ENCODE measurements around the gene ZIC1.

ZIC1 gene

DNA sequence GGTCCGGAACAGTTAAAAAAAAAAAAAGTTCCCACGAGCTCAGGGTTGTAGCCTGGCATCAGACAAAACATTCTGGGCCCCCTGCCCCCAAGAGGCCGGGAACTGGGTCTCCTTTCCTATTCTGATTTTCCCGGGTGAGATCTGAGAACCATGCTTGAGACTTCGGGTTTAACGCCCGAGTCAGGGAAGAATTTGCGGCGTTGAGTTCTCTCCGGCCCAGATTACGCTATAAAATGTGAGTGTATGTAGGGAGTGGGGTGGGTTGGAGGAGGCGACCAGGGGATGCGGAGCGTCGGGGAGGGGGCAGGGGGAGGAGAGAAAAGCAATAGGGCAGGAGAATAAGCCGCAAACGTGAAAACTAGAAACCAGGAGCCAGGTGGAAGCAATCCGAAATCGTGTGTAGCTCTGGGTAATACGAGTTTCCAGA is 2.7 kb downstream of the ZIC1 start:
- DNase-seq = no peak

DNA sequence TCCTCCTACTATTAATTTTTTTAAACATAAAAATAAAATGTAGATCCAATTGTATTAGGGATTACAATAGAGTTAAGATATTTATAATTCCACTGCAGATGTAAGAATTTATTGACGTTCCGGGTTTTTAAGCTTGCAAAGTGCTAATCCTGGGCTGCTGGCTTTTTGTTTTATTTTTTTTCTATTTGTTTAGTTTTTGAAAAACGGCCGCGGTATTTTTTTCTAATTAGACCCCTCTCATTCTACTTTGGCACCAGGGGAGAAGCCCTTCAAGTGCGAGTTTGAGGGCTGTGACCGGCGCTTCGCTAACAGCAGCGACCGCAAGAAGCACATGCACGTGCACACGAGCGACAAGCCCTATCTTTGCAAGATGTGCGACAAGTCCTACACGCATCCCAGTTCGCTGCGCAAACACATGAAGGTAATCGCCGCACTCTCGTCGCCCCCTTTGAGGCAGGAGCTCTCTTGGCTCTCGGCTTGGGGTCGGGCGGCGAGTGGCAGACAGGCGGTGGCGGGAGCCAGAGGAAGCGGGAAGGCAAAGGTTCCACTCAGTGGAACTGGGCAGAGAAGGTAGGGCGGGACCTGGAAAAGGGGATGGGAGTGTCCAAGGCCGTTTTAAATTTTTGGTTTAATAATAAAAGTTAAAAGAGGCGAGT is 3.2 kb downstream of the ZIC1 start:
- DNase-seq = no peak

DNA sequence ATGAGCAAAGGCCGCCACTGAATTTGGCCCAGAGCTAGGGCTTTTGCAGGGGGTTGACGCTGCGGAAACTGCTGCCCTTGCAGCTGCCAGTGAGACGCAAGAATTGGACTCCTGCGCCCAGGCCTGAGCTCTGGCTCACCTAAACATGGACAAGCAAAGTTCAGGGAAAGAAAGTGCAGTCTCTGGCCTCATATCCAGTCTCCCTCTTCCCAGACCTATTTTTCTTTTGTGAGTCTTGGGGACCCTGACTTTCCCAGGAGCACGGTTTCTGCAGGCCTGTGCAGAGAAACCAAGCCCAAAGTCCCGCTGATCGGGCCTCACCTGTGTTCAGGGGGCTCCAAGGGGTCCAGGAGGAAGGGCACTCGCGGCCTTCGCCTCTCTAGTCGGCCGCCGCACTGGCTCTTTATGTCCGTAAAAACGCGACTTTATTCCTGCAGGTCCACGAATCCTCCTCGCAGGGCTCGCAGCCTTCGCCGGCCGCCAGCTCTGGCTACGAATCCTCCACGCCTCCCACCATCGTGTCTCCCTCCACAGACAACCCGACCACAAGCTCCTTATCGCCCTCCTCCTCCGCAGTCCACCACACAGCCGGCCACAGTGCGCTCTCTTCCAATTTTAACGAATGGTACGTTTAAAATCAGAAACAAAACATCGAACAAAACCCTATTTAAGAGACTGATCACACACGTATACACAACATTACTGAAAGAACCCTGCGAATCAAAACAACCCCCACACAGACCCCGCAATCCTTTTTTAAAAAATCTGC is 3.9 kb downstream of the ZIC1 start:
- DNase-seq = no peak

DNA sequence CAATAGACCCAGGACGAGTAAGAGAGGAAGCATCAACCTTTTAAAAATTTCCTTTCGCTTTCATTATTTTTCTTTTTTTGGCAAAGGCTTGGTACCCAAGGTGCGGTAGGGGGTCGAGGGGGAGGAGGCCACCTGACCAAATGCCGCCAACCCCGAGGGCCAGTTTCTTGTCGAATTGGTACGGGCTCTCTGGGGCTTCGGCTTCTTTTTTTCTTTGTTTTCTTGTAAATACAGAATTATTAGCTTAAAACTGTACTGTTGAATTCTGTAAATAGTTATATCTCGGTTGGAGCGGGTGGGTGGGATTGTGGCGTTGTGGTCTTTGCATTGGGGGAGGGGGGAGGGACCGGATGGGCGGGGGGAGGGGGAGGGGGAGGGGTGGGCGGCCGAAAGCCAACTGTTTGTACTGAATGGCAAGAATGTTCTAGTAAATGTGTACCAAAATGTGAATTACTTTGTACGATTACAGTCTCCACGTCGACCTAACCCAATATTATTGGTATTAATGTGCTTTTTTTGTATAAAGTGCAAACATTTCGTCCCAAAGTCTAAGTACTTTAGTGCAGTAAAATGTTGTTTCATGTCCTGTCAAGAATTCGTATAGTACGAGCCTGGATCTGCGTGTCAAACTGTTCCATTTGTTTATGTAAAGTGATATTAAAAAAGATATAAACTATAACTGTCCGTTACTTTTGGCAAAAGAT is 4.7 kb downstream of the ZIC1 start:
- no peak for DNase-seq

DNA sequence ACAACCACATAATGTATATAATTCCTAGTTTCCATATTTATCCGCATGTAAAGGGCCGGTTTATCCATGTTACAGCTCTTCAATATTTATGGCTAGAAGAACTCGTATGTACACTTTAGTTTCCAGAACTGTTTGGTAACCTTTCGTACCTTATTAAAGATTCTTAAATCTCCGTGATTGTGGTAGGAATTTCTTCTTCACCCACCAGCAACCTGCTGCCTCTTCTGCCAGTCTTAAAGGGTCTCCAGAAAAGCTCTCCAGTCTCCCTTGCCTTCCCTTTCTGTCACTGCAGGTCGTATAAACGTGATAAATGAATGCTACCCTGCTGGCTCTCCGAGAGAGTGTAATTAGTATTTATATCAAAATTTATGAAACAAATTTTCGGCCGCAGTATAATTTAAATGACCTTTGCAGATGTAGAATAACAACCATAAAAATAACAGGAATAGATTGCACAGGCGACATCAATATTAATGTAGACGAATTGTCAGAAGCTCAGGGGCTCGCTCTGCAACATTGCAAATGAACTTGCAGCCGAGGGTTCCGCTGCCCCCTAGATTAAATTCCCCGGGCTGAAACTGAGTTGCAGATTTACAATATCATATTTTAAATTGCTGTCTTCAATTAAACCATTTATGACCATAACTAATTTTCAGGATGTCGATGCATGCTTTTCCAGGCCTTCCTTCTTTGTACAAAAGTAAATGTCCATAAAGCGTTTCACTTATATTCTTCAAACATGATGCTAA is 5.4 kb downstream of the ZIC1 start:
- no peak for DNase-seq

DNA sequence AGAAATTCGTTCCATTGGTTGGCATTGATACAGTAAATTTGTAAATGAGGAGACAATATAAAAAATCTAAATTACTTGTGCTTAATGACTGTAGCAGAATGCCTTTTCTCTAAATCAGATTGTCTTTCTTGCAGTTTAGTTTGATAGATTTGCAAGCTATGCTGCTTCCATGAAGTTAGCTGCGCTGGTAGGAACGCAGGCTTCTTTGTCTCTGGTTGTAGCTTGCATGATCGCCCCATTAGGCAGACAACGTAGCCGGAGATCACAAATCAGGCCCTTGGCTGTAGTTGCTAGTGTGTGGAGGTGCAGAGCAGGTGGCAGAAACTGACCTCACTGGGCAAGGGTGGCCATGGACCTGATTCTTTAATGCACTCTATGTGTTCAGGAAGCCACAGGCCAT is 6.1 kb downstream of the ZIC1 start:
- no peak for DNase-seq

DNA sequence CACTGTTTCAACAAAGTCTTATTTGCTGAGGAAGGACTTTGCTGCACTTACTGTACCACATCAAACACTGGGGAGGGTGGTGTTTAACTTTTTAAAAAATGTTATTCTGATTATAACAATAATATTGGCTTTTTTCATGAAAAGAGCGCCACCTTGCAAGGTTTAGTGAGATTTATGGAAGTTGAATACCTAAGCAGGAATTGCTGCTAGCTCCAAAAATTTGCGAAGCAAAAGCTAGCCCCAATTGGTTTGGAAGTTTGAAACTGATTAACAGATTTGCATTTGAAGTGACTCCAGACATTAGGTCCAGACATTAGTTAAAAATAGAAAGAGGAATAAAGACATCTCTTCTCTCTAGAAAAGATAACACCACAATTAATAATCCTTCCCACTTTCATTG is 6.7 kb downstream of the ZIC1 start:
- DNase-seq = no peak

DNA sequence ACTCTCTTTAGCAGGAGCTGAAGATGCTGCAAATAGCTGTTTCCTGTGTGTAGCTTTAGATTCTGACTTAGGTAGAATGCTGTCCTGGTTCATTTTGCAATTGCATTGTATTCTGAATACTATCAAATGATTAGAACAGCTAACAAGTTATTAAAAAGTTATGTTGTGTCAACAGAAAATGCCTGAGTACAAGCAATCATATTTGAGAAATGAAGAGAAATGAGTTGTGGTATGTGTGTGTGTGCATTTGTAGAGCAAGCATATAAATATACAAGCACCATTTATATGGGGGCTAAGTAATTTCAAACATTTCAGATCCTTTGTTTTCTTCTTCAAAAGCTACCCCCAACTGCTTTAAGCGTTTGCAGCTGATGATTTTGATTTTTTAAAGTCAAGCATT is 7.8 kb downstream of the ZIC1 start:
- no peak for DNase-seq

DNA sequence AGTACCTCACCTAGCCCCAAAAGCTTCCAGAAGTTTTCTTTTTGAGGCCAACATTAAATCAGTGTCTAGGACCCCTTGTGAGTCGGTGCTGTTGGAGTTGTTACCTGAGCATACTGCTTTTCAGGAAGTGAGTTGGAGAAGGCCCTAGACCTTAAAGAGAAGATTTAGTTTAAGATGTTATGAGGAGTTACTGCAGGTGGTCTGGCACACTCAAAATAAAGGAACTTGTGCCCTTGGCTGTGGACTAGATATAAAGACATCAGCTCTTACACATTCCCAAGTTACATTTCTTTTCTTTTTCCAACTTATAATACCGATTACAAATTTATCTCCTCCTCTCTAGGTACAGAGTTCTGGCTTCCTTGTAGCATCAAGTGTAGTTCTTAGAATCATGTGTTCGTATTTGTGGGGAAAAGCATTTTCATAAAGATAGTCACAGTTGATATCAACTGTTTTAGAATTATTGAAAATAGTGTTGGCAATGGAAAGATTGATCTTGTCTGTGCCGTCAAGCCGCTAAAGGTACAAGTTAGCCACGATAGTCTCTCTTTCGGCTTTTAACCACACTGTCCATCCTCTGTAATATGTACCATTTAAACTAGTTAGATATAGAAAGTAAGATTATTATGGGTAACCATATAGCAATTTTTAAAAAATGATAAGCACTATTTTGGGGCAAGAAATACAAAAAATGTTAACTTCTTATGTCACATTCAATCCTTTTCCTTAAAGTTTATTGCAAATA is 8.6 kb downstream of the ZIC1 start:
- no peak for DNase-seq

DNA sequence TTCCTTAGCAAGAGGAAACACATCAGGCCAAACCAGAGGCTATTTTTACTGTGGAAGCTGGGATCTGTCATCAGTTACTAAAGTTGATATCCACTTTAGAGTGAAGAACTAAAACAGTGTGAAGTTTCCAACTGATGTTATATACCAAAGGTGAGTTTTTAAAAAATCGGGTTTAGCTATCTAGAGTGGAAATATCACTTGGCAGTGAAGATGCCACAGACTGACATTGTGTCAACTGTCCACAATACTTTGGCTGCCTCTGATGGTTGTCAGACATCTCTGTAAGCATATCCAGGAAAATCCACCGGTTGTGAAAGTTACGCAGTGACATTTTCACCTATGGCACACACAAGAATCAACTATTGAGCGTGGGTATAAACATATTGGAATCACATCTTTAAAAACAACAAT is 9.2 kb downstream of the ZIC1 start:
- DNase-seq = no peak

DNA sequence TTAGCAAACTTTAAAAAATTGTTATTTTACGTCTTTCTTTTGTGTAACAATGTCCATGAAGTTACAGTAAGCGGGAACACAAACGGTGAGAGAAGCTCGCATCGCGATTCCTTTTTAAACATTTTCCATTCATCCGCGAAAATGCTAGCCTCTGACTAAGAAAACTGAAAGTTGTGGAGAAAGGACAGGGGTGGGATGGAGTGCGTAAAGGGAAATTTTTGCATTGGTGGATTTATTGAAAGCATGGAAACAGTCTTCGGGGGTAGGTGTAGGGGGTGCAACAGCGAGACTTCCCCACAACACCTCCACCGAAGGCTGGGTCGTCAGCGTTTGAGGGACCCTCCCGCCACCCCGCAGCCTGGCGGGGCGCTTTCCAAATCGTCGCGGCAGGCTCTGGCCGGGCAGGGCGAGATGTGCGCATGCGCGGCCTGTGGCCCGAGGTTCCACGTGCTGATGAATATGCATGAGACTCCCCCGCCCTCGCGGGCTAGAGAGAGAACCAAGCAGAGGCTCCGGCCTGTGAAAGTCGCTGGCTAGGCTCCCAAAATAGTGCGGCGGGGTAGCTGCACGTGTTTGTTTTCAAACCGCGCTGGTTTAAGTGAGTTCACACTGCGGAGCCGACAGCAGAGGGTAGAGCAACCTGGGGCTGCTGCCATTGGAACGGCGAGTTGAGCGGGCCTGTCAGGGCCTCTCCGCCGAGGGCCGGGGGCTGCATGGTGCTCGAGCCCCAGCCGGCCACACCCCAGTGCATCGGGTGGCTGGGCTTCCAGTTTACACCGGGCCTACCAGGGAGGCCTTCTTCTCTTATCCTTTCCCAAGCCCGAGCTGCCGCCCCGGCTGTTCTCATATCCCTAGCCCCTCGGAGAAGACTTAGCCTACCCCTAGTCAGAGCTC is 9.9 kb downstream of the ZIC1 start:
- no peak for DNase-seq

DNA sequence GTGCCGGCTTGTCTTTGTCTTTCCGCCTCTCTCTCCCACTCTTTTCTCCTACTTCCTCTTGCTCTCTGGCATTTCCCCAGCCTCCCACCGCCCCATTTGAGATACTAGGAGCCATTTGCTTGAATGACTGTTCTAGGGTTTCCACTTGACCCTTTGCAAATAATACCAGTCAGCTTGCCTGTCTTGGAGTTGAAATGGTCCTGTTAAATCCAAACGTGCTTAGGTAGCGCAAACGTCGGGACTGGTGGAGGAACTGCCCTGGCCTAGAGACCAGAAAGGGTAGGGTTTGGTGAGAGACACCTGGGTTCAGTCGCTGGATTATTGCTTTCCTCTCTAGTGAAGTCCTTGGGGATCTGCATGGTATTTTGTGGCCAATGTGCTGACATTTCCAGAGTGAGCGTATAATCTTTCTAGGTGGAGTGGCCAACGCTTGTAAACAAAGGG is 10.6 kb downstream of the ZIC1 start:
- no peak for DNase-seq

DNA sequence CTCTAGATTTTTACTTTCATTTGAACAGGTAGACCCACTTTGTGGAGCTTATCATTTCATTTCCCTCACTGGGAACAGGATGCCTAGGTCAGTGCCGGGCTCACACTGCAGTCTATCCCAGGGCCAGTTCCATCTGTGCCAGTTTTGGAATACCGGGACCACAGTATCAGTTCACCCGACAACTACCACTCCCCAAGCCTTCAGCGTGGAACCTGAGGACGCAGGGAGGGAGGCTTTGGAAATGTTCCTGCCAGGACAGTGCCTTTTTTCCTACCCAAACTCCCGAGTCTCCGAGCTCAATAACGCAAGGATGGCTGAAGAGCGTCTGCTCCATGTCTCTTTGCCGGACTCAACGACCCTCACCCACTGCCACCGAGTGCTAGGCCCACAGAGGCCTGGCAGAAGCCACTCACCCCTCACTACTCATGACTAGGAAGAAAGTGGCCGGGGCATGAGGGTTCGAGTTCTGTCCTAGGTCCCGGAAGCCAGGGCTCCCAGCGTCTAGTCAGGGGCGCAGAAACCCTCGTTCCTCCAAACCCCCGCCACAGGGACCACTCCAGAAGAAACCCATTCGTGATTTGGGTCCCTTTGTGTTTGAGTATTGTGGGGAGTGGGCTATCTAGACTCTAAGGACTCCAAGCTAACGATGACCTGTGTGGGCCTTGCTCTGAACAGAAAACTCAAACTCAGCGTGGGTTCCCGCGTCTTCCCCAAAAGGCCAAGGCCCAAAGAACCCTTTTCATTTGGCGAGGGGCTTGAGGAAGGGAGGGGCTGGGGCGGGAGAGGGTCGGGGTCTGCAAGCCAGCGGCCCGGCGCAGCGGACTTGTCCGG is 11.4 kb downstream of the ZIC1 start:
- no peak for DNase-seq

DNA sequence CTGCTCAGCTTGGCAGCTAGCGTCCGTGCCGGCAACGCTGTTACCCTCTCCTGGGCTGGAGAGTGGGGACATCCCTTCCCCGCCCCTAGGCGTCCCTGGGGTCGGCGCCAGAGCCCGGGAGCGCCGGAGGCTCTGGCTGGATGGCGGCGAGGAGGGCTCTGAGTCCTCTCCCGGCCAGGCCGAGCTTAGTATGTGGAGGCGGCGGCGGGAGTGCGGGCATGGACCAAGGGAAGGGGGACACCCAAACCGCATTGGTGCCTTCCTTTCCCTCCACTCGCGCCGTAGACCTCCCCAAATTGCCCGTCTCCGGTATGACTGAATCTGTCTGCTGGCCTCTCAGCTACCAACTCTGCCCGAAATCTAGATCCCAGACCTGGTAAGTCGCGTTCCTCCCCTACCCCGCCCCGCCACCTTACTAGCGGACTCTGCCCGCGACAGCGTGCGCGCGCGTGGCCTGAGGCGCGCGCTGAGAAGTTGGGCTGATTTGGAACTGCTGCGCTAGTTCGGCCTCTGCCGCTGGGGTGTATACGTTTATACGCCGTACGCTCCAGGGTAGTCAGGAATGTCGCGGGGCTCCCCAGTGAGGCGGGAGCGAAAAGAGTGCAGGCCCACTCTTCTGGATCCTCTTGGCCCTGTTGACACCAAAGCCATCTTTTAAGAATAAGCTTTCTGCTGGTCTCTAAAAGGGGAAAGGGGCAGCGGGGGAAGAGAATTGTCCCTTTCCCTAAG is 12.2 kb downstream of the ZIC1 start:
- no peak for DNase-seq

DNA sequence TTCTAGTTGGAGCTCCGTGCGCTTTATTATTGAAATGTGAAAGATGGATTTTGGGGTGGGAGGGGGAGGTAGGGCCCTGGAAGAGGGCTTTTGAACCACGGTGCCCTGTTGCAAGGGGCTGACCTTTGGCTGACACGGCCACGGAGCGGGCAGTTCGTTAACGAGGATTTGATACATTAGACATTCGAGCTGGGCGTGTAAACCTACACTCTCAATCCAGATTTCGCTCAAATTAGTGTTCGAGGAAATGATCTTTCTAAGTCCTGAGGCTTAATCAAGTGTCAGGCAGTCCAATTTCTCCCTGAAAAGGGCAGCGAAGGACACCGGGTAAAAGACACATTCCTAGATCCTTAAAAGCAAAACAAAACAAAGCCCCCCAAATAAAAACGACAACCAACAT is 13.0 kb downstream of the ZIC1 start:
- DNase-seq = no peak

DNA sequence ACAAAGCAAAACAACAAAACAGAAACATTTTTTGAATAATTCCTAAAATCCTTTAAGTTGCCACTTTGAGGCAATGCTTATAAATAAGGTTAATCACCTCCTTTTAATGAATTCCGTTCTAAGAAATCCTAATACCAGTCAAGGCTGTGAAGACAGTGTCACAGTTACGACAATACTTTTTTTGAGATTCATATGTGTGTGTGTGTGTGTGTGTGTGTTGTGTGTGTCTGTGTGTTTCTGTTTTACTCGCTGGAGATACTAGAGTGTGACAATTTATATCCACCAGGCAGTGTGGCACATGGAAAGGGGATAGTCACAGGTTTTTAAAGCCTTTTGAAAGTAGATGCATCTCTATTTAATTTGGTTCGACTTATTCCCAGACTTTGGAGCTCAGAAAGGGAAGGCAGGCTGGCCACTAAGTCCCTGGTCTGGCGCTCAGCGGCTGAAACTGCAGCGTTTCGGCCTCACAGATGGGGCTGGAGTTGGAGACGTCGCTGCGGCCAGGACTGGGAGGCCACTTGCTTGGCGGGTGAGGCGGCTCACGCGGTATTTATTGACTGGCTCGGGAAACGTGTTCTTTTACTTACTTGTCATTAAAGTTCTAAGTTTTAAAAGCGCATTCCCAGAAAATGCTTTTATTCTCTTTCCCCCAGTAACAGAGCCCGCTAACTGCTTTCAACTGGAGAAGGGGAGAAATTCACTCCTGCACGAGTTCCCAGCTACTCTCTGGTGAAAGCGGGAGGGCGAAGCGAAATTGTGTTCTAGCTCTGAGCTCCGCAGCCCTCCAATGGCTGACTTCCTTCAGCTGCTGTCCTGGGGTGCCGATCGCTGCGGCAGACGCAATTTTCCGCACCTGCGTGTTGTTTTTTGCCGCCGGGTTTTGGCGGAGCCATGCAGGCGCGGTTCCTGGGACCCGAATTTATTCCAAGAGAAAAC is 13.7 kb downstream of the ZIC1 start:
- DNase-seq = no peak

DNA sequence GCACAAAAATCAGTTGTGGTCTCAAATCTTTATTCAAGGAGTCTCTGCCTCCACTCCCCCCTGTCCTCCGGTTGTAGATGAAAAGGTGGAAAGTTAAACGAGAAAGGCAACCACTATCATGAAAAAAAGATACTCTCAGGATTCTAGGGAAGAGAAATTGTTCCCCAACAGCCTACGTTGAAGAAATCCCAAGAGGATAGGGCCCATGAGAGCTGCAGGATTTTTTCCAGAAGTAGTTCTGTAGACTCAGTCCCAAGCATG is 14.3 kb downstream of the ZIC1 start:
- no peak for DNase-seq

DNA sequence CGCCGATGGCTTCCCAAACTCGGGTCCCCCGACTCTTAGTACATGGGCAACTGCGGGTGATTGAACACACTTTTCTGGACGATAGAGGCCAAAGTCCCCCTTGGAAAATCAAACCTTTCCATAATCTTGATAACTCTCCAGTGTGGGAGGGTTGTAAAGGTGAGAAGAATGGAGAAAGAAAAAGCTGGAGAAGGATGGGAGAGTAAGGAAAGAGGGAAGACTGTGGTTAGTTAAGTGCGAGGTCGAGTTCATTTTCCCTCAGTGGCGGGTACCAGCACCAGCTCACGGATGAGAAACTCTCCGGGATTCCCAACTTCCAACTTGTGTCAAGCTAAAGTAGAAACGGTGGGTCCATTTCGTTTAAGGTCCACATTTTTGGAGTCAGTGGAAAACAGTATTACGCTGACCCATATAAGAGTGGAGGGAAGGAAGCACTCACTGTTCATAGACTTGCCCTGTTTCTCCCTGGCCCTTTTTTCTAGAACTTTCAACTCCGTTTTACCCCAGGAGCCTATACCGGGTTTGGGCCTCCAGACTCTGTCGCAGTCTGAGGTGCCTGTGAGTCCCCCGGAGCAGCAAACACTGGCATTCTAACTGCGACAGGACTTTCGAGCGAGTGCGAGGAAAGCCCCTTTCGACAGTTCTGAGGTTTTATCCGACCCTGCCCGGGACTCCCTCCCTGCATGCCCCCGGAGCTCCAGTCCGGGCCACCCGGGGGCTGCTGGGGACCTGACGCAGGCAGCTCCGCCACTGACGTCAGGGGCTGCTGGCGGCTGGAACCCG is 14.8 kb downstream of the ZIC1 start:
- DNase-seq = no peak

All from activated CD8-positive, alpha-beta memory T cell treated with anti-CD3 and anti-CD28 coated beads, Interleukin-2, amount 50 U/mL, for 48 hours (primary cell).